Stromal cell of bone marrow (primary cell): ENCODE results near the gene CNTN6.
"Not testable (repeated sequence)": the region's sequence is repeated elsewhere in the genome, so short reads cannot be mapped to it uniquely, and the experiment has no call there.

Experiments used
- DNase-seq: peaks from one replicate; pipeline ENCODE4 v3.0.0-alpha.2; 2012; ENCODE audit warnings: low read depth

CNTN6 gene

GRCh38 chr3:1288805-1289494 is 196.1 kb downstream of the CNTN6 start:
- no peak for DNase-seq

DNA sequence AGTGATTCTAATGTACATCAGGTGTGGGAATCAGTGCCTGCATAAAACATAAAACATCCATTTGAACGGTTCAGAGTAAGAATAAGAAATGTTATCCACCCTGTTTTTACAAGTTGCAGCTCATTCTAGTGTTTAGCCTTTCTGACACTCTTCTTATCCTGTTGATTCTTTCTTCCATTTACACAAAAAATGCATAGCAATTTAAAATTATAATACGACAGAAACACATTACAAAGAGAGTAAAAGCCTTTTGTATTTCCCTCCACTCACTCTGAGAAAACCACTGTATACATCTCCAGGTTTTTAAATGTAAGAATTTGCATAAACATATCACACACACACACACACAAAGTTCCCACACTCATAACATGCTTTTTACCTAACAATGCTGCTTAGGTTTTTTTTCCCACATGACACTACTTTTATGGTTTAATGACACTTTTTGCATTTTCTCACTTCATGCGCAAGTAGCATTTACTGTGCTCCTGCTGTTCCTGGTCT is 199.8 kb downstream of the CNTN6 start:
- no peak for DNase-seq

GRCh38 chr3:1294586-1294985 is 201.8 kb downstream of the CNTN6 start:
- no peak for DNase-seq

- DNase-seq, result no peak
Observed at GRCh38 chr3:1318296-1319005, 225.6 kb downstream of the CNTN6 start.

DNA sequence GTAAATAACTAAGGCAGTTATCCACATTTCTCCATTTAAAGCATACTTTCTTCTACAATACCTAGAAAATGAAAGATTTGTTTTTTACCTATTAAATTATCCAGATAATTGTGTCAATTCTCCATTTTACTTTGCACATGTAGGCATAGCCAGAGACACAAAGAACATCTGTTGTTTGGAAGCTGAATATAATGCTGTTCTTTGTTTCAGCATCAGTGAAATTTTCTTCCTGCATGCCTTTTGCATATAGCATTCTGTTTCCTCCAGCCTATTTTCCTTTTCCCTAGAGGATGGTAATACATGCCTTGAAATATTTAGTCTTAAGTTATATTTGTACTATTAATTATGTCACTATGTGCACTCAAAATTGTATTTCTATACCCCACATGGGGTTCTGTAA is 233.7 kb downstream of the CNTN6 start:
- DNase-seq, result no peak

GRCh38 chr3:1330107-1330506 is 237.3 kb downstream of the CNTN6 start:
- DNase-seq, result no peak

DNA sequence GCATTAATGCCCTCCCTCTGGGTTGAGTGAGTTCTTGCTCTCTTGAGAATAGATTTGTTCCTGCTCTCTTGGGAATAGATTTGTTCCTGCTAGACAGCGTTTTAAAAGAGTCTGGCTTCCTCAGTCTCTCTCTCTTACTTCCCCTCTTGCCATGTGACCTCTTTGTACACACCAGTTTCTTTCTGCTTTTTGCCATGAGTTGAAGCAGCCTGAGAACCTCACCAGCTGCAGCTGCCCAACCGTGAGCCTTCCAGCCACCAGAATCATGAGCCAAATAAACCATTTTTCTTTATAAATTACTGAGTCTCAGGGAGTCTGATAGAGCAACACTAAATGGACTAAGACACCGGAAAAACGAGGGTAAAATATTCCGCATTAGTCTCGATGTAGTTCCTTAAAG is 253.6 kb downstream of the CNTN6 start:
- DNase-seq, result no peak

- DNase-seq, result no peak
Observed at GRCh38 chr3:1348547-1348946, 255.7 kb downstream of the CNTN6 start.

DNA sequence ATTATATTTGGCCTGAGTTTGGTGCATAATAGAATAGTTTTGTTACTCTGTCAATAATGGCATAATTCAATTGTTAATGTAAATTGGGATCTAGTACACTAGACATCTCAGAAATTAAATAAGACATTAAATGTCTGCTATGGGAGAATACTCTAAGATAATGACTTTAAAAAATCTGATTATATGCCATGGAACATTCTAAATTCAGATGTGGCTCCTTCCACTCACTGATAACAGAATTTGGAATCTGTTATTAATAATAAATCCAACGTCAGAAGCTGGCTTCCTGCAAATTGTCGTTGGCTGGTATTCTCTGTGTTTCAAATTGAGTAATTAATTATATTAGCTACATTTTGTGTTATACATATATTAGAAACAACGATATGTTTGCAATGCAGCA is 258.1 kb downstream of the CNTN6 start:
- no peak for DNase-seq

GRCh38 chr3:1355691-1356090 is 262.9 kb downstream of the CNTN6 start:
- no peak for DNase-seq

DNA sequence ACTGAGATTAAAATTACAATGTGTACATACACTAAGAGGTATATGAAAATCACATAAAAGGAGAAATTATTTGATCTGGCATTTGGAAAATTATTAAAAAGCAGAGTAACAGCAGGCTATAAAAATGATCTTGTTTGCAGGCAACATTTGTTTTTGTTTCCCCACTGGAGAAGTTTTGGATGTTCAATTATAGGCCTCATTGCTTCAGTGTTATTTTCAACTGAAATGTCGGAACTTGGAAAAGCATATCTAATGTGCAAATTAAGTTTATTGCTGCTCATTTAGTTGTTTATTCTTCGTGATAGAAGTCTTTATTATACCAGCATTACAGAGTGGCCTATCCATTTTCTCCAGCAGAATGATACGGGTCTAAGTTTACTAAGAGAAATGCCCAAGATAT is 263.3 kb downstream of the CNTN6 start:
- no peak for DNase-seq

GRCh38 chr3:1365528-1365927 is 272.7 kb downstream of the CNTN6 start:
- DNase-seq, result no peak

DNA sequence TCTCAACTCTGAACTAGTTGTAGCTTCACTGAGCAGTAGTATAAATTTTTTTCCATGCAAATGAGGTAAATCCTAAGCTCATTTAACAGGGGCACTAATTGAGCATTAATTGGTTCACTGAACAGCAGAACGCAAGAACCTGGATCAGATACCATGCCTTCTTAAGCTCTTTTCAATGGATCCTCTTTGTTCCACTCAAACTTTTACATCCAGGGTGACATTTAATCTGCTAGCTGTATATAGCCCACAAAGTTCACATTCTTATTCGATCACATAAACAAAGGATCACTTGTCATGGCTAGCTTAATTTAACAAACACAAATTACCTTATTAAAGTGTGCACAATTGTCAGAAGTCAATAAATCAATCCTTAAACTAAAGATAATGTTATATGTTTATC is 281.6 kb downstream of the CNTN6 start:
- DNase-seq, result no peak

DNA sequence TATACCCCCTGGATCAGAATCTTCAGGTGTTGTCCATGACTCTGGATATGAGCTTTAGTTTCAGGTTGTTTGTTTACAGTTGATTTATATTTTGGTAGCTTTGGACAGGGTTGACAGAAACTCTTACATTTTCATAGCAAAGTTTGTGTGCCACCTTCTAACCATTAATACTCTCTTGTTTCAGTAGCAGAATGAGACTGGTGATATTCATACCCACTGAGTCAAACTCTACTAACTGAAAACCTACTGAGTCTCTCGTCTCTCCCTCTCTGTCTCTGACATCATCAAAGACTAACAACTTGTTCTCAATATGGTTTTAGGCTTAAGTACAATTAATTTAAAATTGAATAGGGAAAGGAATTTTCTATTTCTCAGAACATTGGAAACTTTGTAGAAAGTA is 282.3 kb downstream of the CNTN6 start:
- no peak for DNase-seq

- no peak for DNase-seq
Observed at GRCh38 chr3:1380926-1381646, 288.3 kb downstream of the CNTN6 start.

DNA sequence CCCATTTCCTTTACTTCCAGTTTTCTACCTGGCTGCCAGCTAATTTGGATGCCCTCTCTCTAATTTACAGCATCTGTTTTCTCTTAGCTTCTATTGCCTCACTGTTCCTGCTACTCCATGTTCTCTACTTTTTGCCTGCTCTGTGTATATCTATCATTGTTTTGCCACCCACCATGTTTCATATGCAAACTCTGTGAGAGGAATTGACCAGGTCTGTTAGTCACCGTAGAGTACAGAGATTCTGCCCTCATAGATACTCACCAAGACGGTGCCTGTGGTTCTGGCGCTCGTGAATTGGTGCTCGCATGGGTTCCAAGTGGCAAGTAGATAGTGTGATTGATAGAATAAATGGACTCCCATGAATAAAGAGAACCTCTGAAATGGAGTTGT is 288.8 kb downstream of the CNTN6 start:
- no peak for DNase-seq

DNA sequence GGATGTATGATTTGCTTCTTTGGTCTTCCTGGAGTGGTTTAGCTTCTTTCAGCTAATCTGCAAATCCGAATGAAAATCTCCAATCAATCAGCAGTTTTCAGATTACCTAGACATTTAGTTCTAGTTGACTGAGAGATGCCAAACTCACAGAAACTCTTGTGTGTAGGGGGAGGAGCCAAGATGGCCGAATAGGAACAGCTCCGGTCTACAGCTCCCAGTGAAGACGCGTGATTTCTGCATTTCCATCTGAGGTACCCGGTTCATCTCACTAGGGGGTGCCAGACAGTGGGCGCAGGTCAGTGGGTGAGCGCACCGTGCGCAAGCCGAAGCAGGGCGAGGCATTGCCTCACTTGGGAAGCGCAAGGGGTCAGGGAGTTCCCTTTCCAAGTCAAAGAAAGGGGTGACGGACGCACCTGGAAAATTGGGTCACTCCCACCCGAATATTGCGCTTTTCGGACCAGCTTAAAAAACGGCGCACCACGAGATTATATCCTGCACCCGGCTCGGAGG is 294.6 kb downstream of the CNTN6 start:
- not testable (repeated sequence) for DNase-seq

- DNase-seq, result no peak
Observed at GRCh38 chr3:1394188-1394587, 301.4 kb downstream of the CNTN6 start.

DNA sequence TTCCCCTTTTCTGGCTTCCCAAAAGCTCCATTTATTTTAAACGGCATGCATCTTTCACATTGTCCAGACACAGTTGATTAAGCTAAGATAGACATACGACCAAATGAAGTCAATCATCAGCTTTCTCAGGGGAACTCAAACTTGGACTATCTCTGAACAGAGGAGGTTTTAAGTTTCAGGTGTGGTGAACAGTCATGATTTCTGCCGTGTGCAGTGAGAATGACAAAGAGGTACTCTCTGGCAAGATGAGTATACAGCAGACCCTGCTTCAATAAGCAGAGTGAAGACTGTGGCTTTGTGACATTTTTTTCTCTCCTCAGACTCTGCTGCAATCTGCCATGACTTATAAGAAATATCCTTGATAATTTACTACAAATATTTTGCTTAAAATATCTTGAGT is 307.7 kb downstream of the CNTN6 start:
- no peak for DNase-seq

DNA sequence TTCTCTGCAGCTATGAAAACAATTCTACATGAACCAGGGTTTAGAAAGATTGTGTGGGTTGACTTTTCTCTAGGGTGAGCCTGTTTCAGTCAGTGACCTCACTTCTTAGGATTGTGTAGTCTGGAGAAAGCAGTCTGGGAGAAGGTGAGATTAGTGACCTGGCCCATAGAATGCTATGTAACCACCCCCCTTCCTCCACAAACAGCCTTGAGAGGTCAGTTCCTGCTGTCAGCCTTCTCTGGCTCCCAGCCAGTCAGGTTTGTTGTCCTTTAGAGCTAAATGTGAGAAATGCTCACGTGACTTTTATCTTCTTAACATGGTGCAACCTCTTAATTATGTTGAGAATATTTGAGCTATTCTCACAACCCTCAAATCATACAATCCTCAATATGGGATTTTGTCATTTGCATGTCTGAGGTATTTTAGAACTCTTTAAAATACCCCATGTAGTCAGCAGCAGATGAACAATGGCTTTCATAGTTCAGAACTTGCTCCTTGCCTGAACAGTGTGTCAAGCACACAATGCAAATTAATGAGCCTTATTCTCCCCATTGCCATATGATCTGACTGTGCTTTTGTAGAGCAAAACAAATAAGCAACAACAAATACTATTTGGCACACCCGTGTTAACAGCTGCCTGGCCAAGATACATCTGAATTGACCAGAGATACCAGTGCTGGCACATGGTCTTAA is 311.6 kb downstream of the CNTN6 start:
- no peak for DNase-seq

GRCh38 chr3:1406250-1406649 is 313.4 kb downstream of the CNTN6 start:
- no peak for DNase-seq

DNA sequence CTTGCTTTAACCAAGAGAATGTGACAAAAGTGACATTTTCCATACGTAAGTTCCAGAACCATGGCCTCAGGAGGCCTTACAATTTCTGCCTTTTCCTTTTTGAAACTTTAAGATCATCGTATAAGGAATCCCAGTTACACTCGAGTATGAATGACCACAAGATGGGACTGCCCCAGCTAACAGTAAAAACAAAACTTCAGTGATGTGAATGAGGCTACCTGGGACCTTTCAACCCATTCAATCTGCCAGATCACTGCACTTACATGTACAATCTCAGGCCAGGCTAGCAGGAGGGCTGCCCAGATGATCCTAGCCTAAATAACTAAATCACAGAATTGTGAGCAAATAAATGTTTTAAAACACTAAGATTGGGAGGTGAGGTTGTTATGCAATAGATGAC is 328.8 kb downstream of the CNTN6 start:
- no peak for DNase-seq
